A549 treated with Hydrocortisone at 1 μM for 4 hours (cell line): ENCODE data around the gene SVOP. TPM values are rescaled to one million over a fixed set of nuclear protein-coding genes. Genes with fewer than 3 reads are reported as not detected.

Experiments
- total RNA-seq: library from RNA; stranded (reverse); fragments of 200-300 nt; extraction: Qiagen RNA extraction; gene quantifications from 5 replicates; pipeline ENCODE4 v1.2.3, GENCODE V29; 2022

SVOP gene
- not detected in 5 replicates for total RNA-seq

GRCh38 chr12:109020796-109021380 lies at the start of gene SVOP:
Gene SVOP, minus strand, starts transcription at chr12:109021068. Its CDS starts 200 bp downstream, at chr12:109020868.

GRCh38 chr12:109052414-109053323 lies 31.8 kb upstream of the SVOP start, which contains the start of gene USP30:
Gene USP30, plus strand, starts transcription at chr12:109052576. Its CDS starts 103 bp downstream, at chr12:109052679.

GRCh38 chr12:108879615-108880254 lies 141.1 kb downstream of the SVOP start, which contains the start of gene DAO:
Gene DAO, plus strand, starts transcription at chr12:108880092. Its CDS starts 4,915 bp downstream, at chr12:108885007.

Other genes starting within 250 kb of the SVOP start
- 14.5 to 23.0 TPM (median 21.0 TPM) in 5 replicates for gene SSH1, start 163.5 kb downstream of the SVOP start, total RNA-seq
- not detected in 5 replicates for gene DAO, start 141.0 kb downstream of the SVOP start, total RNA-seq
- gene USP30, start 31.5 kb upstream of the SVOP start, total RNA-seq, result 7.0 to 9.4 TPM (median 7.3 TPM) in 5 replicates
- 45.2 to 52.4 TPM (median 51.2 TPM) in 5 replicates for gene ALKBH2, start 72.4 kb upstream of the SVOP start, total RNA-seq
- 86.9 to 98.2 TPM (median 89.4 TPM) in 5 replicates for gene UNG, start 76.5 kb upstream of the SVOP start, total RNA-seq
- gene ACACB, start 95.5 kb upstream of the SVOP start, total RNA-seq, result 8.7 to 17.7 TPM (median 12.4 TPM) in 5 replicates